HL-60 (cell line): ENCODE results near the gene BLOC1S1.

Experiments
- GABPA ChIP-seq: IDR thresholded peaks from 2 replicates; pipeline ENCODE4 v1.6.1; 2012; ENCODE audit warnings: low read depth
- POLR2AphosphoS5 ChIP-seq: IDR thresholded peaks from 2 replicates; pipeline ENCODE4 v1.6.1; 2012; ENCODE audit warnings: low read depth
- TF ChIP-seq, protein P1 (sequence below): IDR thresholded peaks from one replicate; pipeline ENCODE4 v1.5.1; 2011; ENCODE audit warnings: low read length, control low read depth, inconsistent platforms; ENCODE audit not compliant: insufficient read depth
- TF ChIP-seq, protein P2 (sequence below): IDR thresholded peaks from 2 replicates; pipeline ENCODE4 v1.6.1; 2012; ENCODE audit warnings: low read depth; ENCODE audit not compliant: insufficient replicate concordance

DNA sequence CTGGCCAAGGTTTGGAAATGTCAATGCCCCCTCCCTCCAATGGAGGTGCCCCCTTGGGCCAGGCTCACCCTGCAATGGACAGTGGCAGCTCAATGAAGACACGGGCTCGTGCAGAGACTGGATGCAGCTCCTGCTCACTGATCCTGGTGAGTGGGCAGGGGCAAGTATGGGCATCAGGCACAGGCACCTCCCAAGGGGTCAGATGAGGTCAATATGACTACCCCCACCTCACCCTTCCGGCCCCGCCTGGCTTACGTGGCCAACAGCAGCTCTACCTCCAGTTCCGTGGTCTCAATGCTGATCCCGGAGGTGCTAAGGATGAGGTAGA, 21.7 kb upstream of the BLOC1S1 start:
- TF ChIP-seq GABPA = no peak
- TF ChIP-seq, protein P1, sequence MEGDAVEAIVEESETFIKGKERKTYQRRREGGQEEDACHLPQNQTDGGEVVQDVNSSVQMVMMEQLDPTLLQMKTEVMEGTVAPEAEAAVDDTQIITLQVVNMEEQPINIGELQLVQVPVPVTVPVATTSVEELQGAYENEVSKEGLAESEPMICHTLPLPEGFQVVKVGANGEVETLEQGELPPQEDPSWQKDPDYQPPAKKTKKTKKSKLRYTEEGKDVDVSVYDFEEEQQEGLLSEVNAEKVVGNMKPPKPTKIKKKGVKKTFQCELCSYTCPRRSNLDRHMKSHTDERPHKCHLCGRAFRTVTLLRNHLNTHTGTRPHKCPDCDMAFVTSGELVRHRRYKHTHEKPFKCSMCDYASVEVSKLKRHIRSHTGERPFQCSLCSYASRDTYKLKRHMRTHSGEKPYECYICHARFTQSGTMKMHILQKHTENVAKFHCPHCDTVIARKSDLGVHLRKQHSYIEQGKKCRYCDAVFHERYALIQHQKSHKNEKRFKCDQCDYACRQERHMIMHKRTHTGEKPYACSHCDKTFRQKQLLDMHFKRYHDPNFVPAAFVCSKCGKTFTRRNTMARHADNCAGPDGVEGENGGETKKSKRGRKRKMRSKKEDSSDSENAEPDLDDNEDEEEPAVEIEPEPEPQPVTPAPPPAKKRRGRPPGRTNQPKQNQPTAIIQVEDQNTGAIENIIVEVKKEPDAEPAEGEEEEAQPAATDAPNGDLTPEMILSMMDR = no peak
- no peak for TF ChIP-seq POLR2AphosphoS5
- TF ChIP-seq, protein P2, sequence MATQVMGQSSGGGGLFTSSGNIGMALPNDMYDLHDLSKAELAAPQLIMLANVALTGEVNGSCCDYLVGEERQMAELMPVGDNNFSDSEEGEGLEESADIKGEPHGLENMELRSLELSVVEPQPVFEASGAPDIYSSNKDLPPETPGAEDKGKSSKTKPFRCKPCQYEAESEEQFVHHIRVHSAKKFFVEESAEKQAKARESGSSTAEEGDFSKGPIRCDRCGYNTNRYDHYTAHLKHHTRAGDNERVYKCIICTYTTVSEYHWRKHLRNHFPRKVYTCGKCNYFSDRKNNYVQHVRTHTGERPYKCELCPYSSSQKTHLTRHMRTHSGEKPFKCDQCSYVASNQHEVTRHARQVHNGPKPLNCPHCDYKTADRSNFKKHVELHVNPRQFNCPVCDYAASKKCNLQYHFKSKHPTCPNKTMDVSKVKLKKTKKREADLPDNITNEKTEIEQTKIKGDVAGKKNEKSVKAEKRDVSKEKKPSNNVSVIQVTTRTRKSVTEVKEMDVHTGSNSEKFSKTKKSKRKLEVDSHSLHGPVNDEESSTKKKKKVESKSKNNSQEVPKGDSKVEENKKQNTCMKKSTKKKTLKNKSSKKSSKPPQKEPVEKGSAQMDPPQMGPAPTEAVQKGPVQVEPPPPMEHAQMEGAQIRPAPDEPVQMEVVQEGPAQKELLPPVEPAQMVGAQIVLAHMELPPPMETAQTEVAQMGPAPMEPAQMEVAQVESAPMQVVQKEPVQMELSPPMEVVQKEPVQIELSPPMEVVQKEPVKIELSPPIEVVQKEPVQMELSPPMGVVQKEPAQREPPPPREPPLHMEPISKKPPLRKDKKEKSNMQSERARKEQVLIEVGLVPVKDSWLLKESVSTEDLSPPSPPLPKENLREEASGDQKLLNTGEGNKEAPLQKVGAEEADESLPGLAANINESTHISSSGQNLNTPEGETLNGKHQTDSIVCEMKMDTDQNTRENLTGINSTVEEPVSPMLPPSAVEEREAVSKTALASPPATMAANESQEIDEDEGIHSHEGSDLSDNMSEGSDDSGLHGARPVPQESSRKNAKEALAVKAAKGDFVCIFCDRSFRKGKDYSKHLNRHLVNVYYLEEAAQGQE = no peak
